SW 1271 (cell line): ENCODE data around the gene TNIK.
"Not testable (repeated sequence)": the region's sequence is repeated elsewhere in the genome, so short reads cannot be mapped to it uniquely, and the experiment has no call there.

ENCODE experiments used
- DNase-seq, 2 experiments: peaks; one replicate each; lab custom pipeline; 2025; lab: John Stamatoyannopoulos, UW

The TNIK gene

DNA sequence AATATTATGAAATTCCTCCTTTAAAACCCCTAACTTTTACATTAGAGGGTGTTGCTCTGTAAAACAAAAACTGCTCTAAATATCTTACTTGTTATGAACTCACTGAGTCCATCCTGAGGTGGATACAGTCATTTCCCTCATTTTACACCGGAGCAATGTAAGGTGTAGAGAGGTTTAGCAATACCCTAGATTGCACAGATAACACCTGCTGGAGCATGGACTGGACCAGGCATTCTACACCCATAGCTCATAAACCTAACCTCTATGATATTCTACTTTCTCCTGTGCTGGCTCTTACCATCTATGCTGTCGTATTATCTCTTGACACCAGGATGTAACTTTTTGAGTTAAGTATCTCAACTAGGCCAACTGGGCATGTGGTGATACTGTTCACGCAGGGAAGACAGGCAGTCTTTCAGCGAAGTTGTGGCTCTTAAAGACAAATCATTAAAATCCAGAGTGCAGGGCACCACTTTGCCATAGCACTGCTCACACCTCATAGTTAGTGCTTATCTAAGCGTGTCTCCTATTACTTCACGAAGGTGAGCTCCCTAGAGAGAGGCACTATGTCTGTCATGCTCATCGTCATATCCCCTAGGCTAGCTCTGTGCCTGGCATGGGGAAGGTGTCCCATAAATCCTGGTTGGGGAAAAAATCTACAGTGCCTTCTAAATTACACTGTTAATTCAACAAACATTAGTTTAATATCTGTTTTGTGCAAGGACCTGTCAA lies 333.6 kb downstream of the TNIK start:
- DNase-seq, result no peak

GRCh38 chr3:171125010-171125409 lies 335.2 kb downstream of the TNIK start:
- DNase-seq, result no peak

DNA sequence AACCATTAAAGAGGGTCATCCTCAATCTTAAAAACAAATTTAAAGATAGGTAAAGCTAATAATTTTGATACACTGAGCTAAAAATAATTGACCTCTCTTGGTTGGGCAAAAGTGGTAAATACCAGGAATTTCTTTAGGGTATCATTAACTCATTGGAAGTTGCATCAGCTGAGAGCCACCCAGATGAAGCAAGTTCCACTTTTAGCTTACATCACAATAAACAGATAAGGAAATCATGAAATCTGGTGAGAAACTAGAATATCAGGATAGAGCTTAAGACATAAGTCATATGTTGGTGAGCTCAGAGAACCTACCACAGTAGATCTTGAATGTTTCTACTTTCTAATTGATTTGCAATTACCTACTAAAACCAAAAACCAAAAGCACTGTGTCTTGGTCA lies 336.3 kb downstream of the TNIK start:
- no peak for DNase-seq

GRCh38 chr3:171122861-171123260 lies 337.3 kb downstream of the TNIK start:
- no peak for DNase-seq

- DNase-seq, result no peak
Measured at GRCh38 chr3:171122240-171122639, 338.0 kb downstream of the TNIK start.

GRCh38 chr3:171121801-171122200 lies 338.4 kb downstream of the TNIK start:
- DNase-seq, result no peak

- not testable (repeated sequence) for DNase-seq
Measured at GRCh38 chr3:171119402-171119801, 340.8 kb downstream of the TNIK start.

GRCh38 chr3:171118993-171119392 lies 341.2 kb downstream of the TNIK start:
- DNase-seq, result not testable (repeated sequence)

GRCh38 chr3:171116824-171117395 lies 343.3 kb downstream of the TNIK start:
- no peak for DNase-seq

DNA sequence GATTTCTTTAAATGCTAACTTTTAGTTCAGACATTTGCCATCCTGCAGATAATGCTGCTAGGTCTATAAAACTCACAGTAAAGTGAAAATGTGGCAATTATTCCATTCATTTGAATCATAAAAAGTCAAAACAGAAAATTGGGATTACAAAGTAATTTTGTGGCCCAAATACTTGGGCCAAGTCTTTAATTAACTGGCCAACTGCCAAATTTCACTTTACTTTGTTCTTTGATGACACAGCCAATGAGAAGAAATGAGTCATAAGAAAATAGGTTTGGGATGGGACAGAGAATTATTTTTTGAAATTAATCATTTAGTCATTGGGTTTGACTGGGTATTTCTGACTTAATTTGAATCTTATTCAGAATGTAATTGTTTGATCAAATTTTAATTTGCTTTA lies 343.8 kb downstream of the TNIK start:
- no peak for DNase-seq

GRCh38 chr3:171115667-171116066 lies 344.5 kb downstream of the TNIK start:
- DNase-seq, result no peak

DNA sequence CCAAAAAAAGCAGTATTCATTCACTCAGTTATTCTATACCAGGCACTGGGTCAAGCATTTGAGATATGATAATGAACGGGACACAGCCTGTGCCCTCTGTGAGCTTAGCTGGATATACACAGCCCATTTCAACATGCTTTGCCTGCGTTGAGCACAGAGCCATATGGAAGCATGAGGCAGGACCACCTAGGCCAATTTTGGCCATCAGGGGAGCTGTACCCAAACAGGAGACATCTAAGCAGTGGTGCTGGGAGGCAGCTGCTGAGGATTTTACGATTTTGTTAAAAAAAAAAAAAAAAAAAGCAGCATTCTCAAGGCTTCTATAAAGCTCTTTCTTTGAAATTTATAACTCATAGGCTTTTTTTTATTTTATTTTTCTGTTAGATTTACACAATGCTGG lies 346.5 kb downstream of the TNIK start:
- no peak for DNase-seq

- DNase-seq, result no peak
Measured at GRCh38 chr3:171110715-171111114, 349.5 kb downstream of the TNIK start.

GRCh38 chr3:171108066-171108465 lies 352.1 kb downstream of the TNIK start:
- no peak for DNase-seq

DNA sequence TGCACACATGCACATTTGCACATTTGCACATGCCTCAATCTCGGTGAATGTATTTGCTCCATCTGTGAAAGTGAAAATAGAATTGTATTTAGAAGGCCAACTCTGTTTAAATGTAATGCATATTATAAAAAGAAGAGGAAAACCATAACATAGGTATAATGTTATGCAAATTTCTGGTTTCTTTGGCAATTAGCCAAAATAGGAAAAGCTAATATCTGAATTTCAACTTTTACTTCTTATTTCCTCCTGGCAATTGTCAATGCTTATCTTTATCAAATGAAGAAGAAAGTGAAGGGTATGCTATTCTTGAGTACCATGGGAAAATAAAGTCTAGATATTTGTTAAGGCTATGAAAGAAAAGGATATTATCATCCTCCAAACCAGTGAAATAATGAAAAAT lies 357.0 kb downstream of the TNIK start:
- no peak for DNase-seq

DNA sequence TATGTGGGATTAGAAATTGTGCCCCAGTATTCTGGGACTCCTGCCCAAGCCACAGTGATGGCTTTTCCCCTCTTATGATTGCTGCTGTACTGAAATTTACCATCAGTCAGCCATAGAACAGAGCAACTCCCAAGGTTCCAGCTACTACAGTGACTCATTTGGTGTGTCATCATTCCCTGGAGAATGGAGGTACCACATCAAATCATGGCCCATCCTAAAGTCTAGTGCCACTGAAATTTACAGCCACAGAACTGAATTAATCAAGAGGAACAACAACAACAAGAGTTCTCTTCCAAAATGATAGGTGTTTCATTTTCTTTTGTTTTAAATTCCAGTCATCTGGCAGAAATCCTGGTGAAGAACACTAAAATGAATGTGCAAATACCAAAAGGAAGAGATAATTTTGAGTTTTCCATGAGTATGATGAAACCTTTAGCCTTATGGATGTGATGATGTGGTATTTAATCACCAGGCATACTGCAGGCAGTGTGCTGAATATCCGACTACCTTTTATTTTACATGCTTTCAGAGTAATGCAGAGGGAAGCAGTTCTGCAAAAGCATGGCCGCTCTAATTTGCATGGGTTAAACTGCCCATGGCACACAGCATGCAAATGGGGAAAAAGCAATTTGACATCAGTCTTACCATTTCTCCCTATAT lies 358.1 kb downstream of the TNIK start:
- DNase-seq, result no peak

- no peak for DNase-seq
Measured at GRCh38 chr3:171099911-171100310, 360.3 kb downstream of the TNIK start.

DNA sequence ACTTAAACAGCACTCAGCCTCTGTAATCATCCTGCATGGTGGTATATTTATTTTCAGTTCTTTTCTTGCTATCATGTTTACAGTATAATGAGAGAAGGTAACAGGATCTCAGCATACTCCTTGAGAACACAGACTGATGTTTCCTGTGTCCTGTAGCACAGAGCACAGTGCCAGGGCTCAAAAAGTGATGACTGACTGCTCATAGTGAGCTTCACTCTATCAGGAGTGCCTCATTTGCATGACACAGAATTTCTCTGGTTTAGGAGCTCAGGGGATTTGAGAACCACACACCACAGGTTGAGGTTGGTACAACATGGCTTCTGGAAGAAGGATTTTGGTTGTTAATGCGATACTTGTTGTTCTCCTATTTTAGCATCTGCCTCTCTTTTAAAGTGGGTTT lies 365.1 kb downstream of the TNIK start:
- DNase-seq, result no peak

- no peak for DNase-seq
Measured at GRCh38 chr3:171094411-171094810, 365.8 kb downstream of the TNIK start.

- no peak for DNase-seq
Measured at GRCh38 chr3:171093462-171093861, 366.7 kb downstream of the TNIK start.

- no peak for DNase-seq
Measured at GRCh38 chr3:171092467-171092911, 367.7 kb downstream of the TNIK start.

GRCh38 chr3:171090321-171090720 lies 369.9 kb downstream of the TNIK start:
- DNase-seq, result no peak
